ENCODE data around the gene RNF41. TPM values are rescaled to one million over a fixed set of nuclear protein-coding genes. Genes with fewer than 3 reads are reported as not detected.
"Not testable (repeated sequence)": the region's sequence is repeated elsewhere in the genome, so short reads cannot be mapped to it uniquely, and the experiment has no call there.

RNF41 gene
- total RNA-seq, 1 donor from 2014 or later: 13.2 TPM

GRCh38 chr12:56213878-56214277 lies 7.8 kb downstream of the RNF41 start:
- no peak for ATAC-seq
- no peak for DNase-seq (ENCODE audit: low spot score)

- DNase-seq (ENCODE audit: low spot score): no peak
- ATAC-seq: no peak
Observed at GRCh38 chr12:56212361-56212760, 9.4 kb downstream of the RNF41 start.

- no peak for DNase-seq (ENCODE audit: low spot score)
- ATAC-seq: no peak
Observed at GRCh38 chr12:56208006-56208405, 13.7 kb downstream of the RNF41 start.

- ATAC-seq (peak; percentile 90), DNase-seq (ENCODE audit: low spot score) (no peak)
Observed at GRCh38 chr12:56206452-56207166, 15.1 kb downstream of the RNF41 start.

GRCh38 chr12:56205445-56205844 lies 16.3 kb downstream of the RNF41 start:
- no peak for DNase-seq (ENCODE audit: low spot score)
- ATAC-seq: no peak

- DNase-seq (ENCODE audit: low spot score) (no peak), ATAC-seq (no peak)
Observed at GRCh38 chr12:56204275-56204674, 17.4 kb downstream of the RNF41 start.

GRCh38 chr12:56202838-56203237 lies 18.9 kb downstream of the RNF41 start:
- ATAC-seq: no peak

GRCh38 chr12:56202366-56202765 lies 19.4 kb downstream of the RNF41 start:
- no peak for DNase-seq (ENCODE audit: low spot score)
- ATAC-seq: peak; percentile 30

More at GRCh38 chr12:56202838-56203237, 18.9 kb downstream of the RNF41 start:
- DNase-seq (ENCODE audit: low spot score): no peak

- no peak for DNase-seq (ENCODE audit: low spot score)
- ATAC-seq: no peak
Observed at GRCh38 chr12:56198836-56199235, 22.9 kb downstream of the RNF41 start.

- ATAC-seq (no peak), DNase-seq (ENCODE audit: low spot score) (no peak)
Observed at GRCh38 chr12:56197921-56198635, 23.6 kb downstream of the RNF41 start.

GRCh38 chr12:56196818-56197550 lies 24.7 kb downstream of the RNF41 start:
- ATAC-seq; DNase-seq (ENCODE audit: low spot score): not testable (repeated sequence)

- DNase-seq (ENCODE audit: low spot score): peak; percentile 63
- ATAC-seq: peak; percentile 47
Observed at GRCh38 chr12:56193025-56193578, 28.6 kb downstream of the RNF41 start.

GRCh38 chr12:56192582-56192981 lies 29.1 kb downstream of the RNF41 start:
- no peak for DNase-seq (ENCODE audit: low spot score)
- ATAC-seq: no peak

GRCh38 chr12:56190695-56191155 lies 31.0 kb downstream of the RNF41 start:
- DNase-seq (ENCODE audit: low spot score) (no peak), ATAC-seq (no peak)

- ATAC-seq (peak; percentile 67), DNase-seq (ENCODE audit: low spot score) (peak; percentile 91)
Observed at GRCh38 chr12:56189918-56190694, 31.6 kb downstream of the RNF41 start.

GRCh38 chr12:56189099-56189917 lies 32.4 kb downstream of the RNF41 start, which contains the start of gene SMARCC2:
Gene SMARCC2 (minus strand): TSS chr12:56189483. CDS start chr12:56189461, 22 bp downstream.
- peak; percentile 88 for DNase-seq (ENCODE audit: low spot score)

GRCh38 chr12:56188778-56189098 lies 33.0 kb downstream of the RNF41 start:
- no peak for DNase-seq (ENCODE audit: low spot score)
- peak; percentile 5 for ATAC-seq

More at GRCh38 chr12:56189099-56189917, 32.4 kb downstream of the RNF41 start, which contains the start of gene SMARCC2:
- peak; percentile 91 for ATAC-seq

- no peak for ATAC-seq
- no peak for DNase-seq (ENCODE audit: low spot score)
Observed at GRCh38 chr12:56188131-56188777, 33.5 kb downstream of the RNF41 start.

GRCh38 chr12:56186957-56187356 lies 34.8 kb downstream of the RNF41 start:
- DNase-seq (ENCODE audit: low spot score) (no peak), ATAC-seq (no peak)
